Keratinocyte (primary cell): ENCODE measurements around the gene URGCP. TPM values are rescaled to one million over a fixed set of nuclear protein-coding genes. Genes with fewer than 3 reads are reported as not detected.

ENCODE experiments used
- DNase-seq: peaks from one replicate; pipeline ENCODE4 v3.0.0-alpha.2; 2011; ENCODE audit warnings: low read depth, missing footprints, low spot score
- FAIRE-seq: peaks from 2 replicates; lab custom pipeline; 2011; peaks lifted over from hg19 to GRCh38; lab: Jason Lieb, UNC
- H2AFZ ChIP-seq: 2 replicates; pipeline ENCODE4 v1.6.0; 2012; ENCODE audit warnings: low read length, control low read depth, inconsistent platforms; ENCODE audit not compliant: control insufficient read depth
- H3K27ac ChIP-seq: 2 replicates; pipeline ENCODE4 v1.5.1; 2011; ENCODE audit warnings: low read length; ENCODE audit not compliant: control insufficient read depth, insufficient read depth
- H3K27me3 ChIP-seq: 3 replicates; pipeline ENCODE4 v1.6.0; 2011; ENCODE audit warnings: low read length; ENCODE audit not compliant: control insufficient read depth, insufficient read depth; ENCODE audit errors: extremely low read depth
- H3K36me3 ChIP-seq, 2 experiments: 2 replicates in 1 of 2; 3 replicates in 1 of 2; pipeline ENCODE4 v1.5.1; 2011; ENCODE audit warnings: low read length in 2 of 2, mild to moderate bottlenecking in 1 of 2; ENCODE audit not compliant: control insufficient read depth in 2 of 2, insufficient read depth in 2 of 2; ENCODE audit errors: extremely low read depth in 1 of 2
- H3K4me1 ChIP-seq: 3 replicates; pipeline ENCODE4 v1.5.1; 2011; ENCODE audit warnings: low read length; ENCODE audit not compliant: control insufficient read depth, insufficient read depth; ENCODE audit errors: extremely low read depth
- H3K4me2 ChIP-seq: 3 replicates; pipeline ENCODE4 v1.6.0; 2011; ENCODE audit warnings: low read depth, low read length; ENCODE audit not compliant: control insufficient read depth, insufficient read depth; ENCODE audit errors: extremely low read depth
- H3K4me3 ChIP-seq, 3 experiments: fragments of 200-600 bp in 1 of 3; sonication (generic) in 1 of 3; 2 replicates in 2 of 3; 3 replicates in 1 of 3; pipeline ENCODE4 v1.5.1; 2011 to 2016; ENCODE audit warnings: low read length in 3 of 3, mild to moderate bottlenecking in 3 of 3, control low read depth in 2 of 3, inconsistent platforms in 1 of 3, low read depth in 1 of 3, mixed read lengths in 1 of 3, mixed run types in 1 of 3, moderate library complexity in 1 of 3; ENCODE audit not compliant: control insufficient read depth in 2 of 3, insufficient read depth in 2 of 3; ENCODE audit errors: extremely low read depth in 1 of 3
- H3K79me2 ChIP-seq: 2 replicates; pipeline ENCODE4 v1.6.0; 2012; ENCODE audit warnings: low read length; ENCODE audit not compliant: control insufficient read depth, insufficient read depth
- H3K9ac ChIP-seq: 3 replicates; pipeline ENCODE4 v1.6.0; 2011; ENCODE audit warnings: low read length; ENCODE audit not compliant: control insufficient read depth, insufficient read depth; ENCODE audit errors: extremely low read depth
- H3K9me1 ChIP-seq: 3 replicates; pipeline ENCODE4 v1.6.0; 2011; ENCODE audit warnings: low read length; ENCODE audit not compliant: control insufficient read depth, insufficient read depth; ENCODE audit errors: extremely low read depth
- H3K9me3 ChIP-seq: 2 replicates; pipeline ENCODE4 v1.5.1; 2012; ENCODE audit warnings: low read depth, low read length; ENCODE audit not compliant: control insufficient read depth
- H4K20me1 ChIP-seq: 3 replicates; pipeline ENCODE4 v1.6.0; 2011; ENCODE audit warnings: low read length; ENCODE audit not compliant: control insufficient read depth, insufficient read depth; ENCODE audit errors: extremely low read depth
- CTCF ChIP-seq, 3 experiments: IDR thresholded peaks in 1 of 3; conservative IDR thresholded peaks in 1 of 3; optimal IDR thresholded peaks in 1 of 3; 2 replicates in 2 of 3; 3 replicates in 1 of 3; pipeline versions ENCODE3 to v1.5.1; 2011; ENCODE audit warnings: low read length in 3 of 3, mild to moderate bottlenecking in 3 of 3, moderate library complexity in 2 of 3, control low read depth in 1 of 3, inconsistent platforms in 1 of 3; ENCODE audit not compliant: insufficient read depth in 2 of 3; ENCODE audit errors: extremely low read depth in 1 of 3
- EZH2 ChIP-seq: IDR thresholded peaks from one replicate; pipeline ENCODE4 v1.6.1; 2012; ENCODE audit warnings: inconsistent platforms, mild to moderate bottlenecking, low read length, moderate library complexity
- dilution Hi-C: fragments of 300-500 bp; cut with MboI; formaldehyde crosslinking; loops from one replicate; pipeline ENCODE4 v1.7.0; 2020; ENCODE audit warnings: low sequenced_read_pairs; ENCODE audit not compliant: extremely low pct_ligation_motif_present
- polyA plus RNA-seq, 5 experiments: library from polyadenylated mRNA; depleted of rRNA in 3 of 5; stranded (reverse) in 3 of 5; stranded (forward) in 1 of 5; unstranded in 1 of 5; fragments of >200 nt; gene quantifications; 1 replicate in 1 of 5; 2 replicates in 3 of 5; 3 replicates in 1 of 5; pipeline versions ENCODE4 v1.2.1 to v1.2.3, GENCODE V29; 2011 to 2012; ENCODE audit warnings: missing spikeins in 2 of 5, low read depth in 1 of 5, low replicate concordance in 1 of 5

The URGCP gene
- polyA plus RNA-seq, 1 donor (not counting 4 experiments of a cell fraction or from before 2014, with no cell fraction given): 27.6 TPM

GRCh38 chr7:43943417-43944187 is 37.2 kb upstream of the URGCP start:
- H3K4me3 ChIP-seq: no peak overlapping the region
- H3K4me1 ChIP-seq: no peaks in the 10 kb centered on the region
- TF ChIP-seq EZH2: no peak
- no peak for TF ChIP-seq CTCF (optimal IDR thresholded peaks at IDR 0.05 in 1 of 3, IDR thresholded peaks at IDR 0.05 in 1 of 3, conservative IDR thresholded peaks at IDR 0.05 in 1 of 3; ENCODE audit: extremely low read depth in 1 of 3, insufficient read depth in 2 of 3, low read length in 3 of 3)
- dilution Hi-C loops: no loop called here
- no peaks in the 10 kb centered on the region for H3K9me3 ChIP-seq
- no peak overlapping the region for H2AFZ ChIP-seq
- no peaks in the 10 kb centered on the region for H3K36me3 ChIP-seq
- no peak overlapping the region for H3K9ac ChIP-seq
- no peaks in the 10 kb centered on the region for H3K27me3 ChIP-seq
- no peak overlapping the region for H3K4me2 ChIP-seq
- no peaks in the 10 kb centered on the region for H4K20me1 ChIP-seq
- no peak overlapping the region for H3K27ac ChIP-seq
- no peaks in the 10 kb centered on the region for H3K79me2 ChIP-seq
- FAIRE-seq (no peak), DNase-seq (no peak)
- no peaks in the 10 kb centered on the region for H3K9me1 ChIP-seq

- Histone ChIP-seq H3K4me3 (no peak overlapping the region), H3K4me2 (no peak overlapping the region), H3K9ac (no peak overlapping the region), H3K9me3 (no peaks in the 10 kb centered on the region), H3K27ac (no peak overlapping the region), H3K9me1 (no peaks in the 10 kb centered on the region), H3K4me1 (no peaks in the 10 kb centered on the region), H3K27me3 (no peaks in the 10 kb centered on the region), H3K79me2 (no peaks in the 10 kb centered on the region), H2AFZ (no peak overlapping the region), H4K20me1 (no peaks in the 10 kb centered on the region), H3K36me3 (no peaks in the 10 kb centered on the region)
- dilution Hi-C loops: no loop called here
- TF ChIP-seq CTCF (optimal IDR thresholded peaks at IDR 0.05 in 1 of 3, IDR thresholded peaks at IDR 0.05 in 1 of 3, conservative IDR thresholded peaks at IDR 0.05 in 1 of 3; ENCODE audit: extremely low read depth in 1 of 3, insufficient read depth in 2 of 3, low read length in 3 of 3): peak in 1 of 3 experiments; percentile 10
- TF ChIP-seq EZH2: no peak
- DNase-seq: no peak
- no peak for FAIRE-seq
These were observed 36.6 kb upstream of the URGCP start for GRCh38 chr7:43942997-43943396.
